IMR-90 (cell line): ENCODE measurements around the gene ZNF609.

ENCODE experiments used
- CTCF ChIP-seq: conservative IDR thresholded peaks from 2 replicates; pipeline ENCODE4 v1.5.1; 2012; ENCODE audit warnings: mild to moderate bottlenecking, low read depth, low read length, improper control_type of control experiment
- MXI1 ChIP-seq: IDR thresholded peaks from 2 replicates; pipeline ENCODE4 v1.6.1; 2012; ENCODE audit warnings: low read depth, mild to moderate bottlenecking, low read length, moderate library complexity, borderline replicate concordance
- POLR2A ChIP-seq: IDR thresholded peaks from 2 replicates; pipeline ENCODE4 v1.6.1; 2012; ENCODE audit warnings: mild to moderate bottlenecking, low read depth, low read length
- RFX5 ChIP-seq: IDR thresholded peaks from 2 replicates; pipeline ENCODE4 v1.8.0; 2012; ENCODE audit warnings: low read depth, mild to moderate bottlenecking, low read length, moderate library complexity

- TF ChIP-seq CTCF (no peak), POLR2A (no peak), RFX5 (no peak), MXI1 (no peak)
Observed at GRCh38 chr15:64493641-64494040, 33.3 kb downstream of the ZNF609 start.
